GM18867 (cell line): ENCODE data around the gene SETD7.

Experiments
- ATAC-seq: cut with Tn5 transposase; IDR thresholded peaks from one replicate; pipeline ENCODE4 v1.9.1; 2021; ENCODE audit warnings: mild to moderate bottlenecking, moderate library complexity; ENCODE audit not compliant: unreplicated experiment

Gene SETD7

GRCh38 chr4:139552517-139553307 lies 3.3 kb downstream of the SETD7 start:
- ATAC-seq, result no peak

- no peak for ATAC-seq
Measured at GRCh38 chr4:139550724-139551429, 5.1 kb downstream of the SETD7 start.

GRCh38 chr4:139547979-139548378 lies 8.0 kb downstream of the SETD7 start:
- no peak for ATAC-seq

- ATAC-seq, result no peak
Measured at GRCh38 chr4:139540632-139541031, 15.4 kb downstream of the SETD7 start.

GRCh38 chr4:139540161-139540560 lies 15.9 kb downstream of the SETD7 start:
- ATAC-seq, result no peak

- no peak for ATAC-seq
Measured at GRCh38 chr4:139537292-139537691, 18.7 kb downstream of the SETD7 start.

GRCh38 chr4:139535871-139536234 lies 20.2 kb downstream of the SETD7 start:
- ATAC-seq, result no peak

- no peak for ATAC-seq
Measured at GRCh38 chr4:139535228-139535870, 20.7 kb downstream of the SETD7 start.

- ATAC-seq, result no peak
Measured at GRCh38 chr4:139534287-139534950, 21.6 kb downstream of the SETD7 start.

- ATAC-seq, result no peak
Measured at GRCh38 chr4:139533511-139533910, 22.5 kb downstream of the SETD7 start.

GRCh38 chr4:139532947-139533346 lies 23.1 kb downstream of the SETD7 start:
- no peak for ATAC-seq

GRCh38 chr4:139530833-139531427 lies 25.1 kb downstream of the SETD7 start:
- peak; percentile 60 for ATAC-seq

- ATAC-seq, result peak; percentile 59
Measured at GRCh38 chr4:139528377-139529005, 27.5 kb downstream of the SETD7 start.

GRCh38 chr4:139526928-139527327 lies 29.1 kb downstream of the SETD7 start:
- no peak for ATAC-seq

- peak; percentile 67 for ATAC-seq
Measured at GRCh38 chr4:139525414-139525813, 30.6 kb downstream of the SETD7 start.

GRCh38 chr4:139524062-139524631 lies 31.9 kb downstream of the SETD7 start:
- ATAC-seq, result no peak

GRCh38 chr4:139523076-139523475 lies 32.9 kb downstream of the SETD7 start:
- ATAC-seq, result no peak

- ATAC-seq, result no peak
Measured at GRCh38 chr4:139522457-139522856, 33.6 kb downstream of the SETD7 start.

- ATAC-seq, result no peak
Measured at GRCh38 chr4:139521754-139522401, 34.1 kb downstream of the SETD7 start.

- no peak for ATAC-seq
Measured at GRCh38 chr4:139515531-139515958, 40.5 kb downstream of the SETD7 start.
